GM12891 (cell line): Measurements from ENCODE around the gene PAIP2.
A peak's percentile ranks its signal among the peaks of the same experiment; 100 is the strongest.

Experiments
- POLR2A ChIP-seq: IDR thresholded peaks from 2 replicates; pipeline ENCODE4 v1.6.1; 2011; ENCODE audit warnings: low read depth, low read length, control low read depth
- POLR2AphosphoS5 ChIP-seq: IDR thresholded peaks from 2 replicates; pipeline ENCODE4 v1.6.1; 2011; ENCODE audit warnings: low read depth, low read length, control low read depth
- POU2F2 ChIP-seq: IDR thresholded peaks from 2 replicates; pipeline ENCODE4 v1.6.1; 2011; ENCODE audit warnings: low read depth, mild to moderate bottlenecking, control low read depth, low read length, moderate library complexity
- SPI1 ChIP-seq: IDR thresholded peaks from 2 replicates; pipeline ENCODE4 v1.6.1; 2011; ENCODE audit warnings: low read depth, low read length, control low read depth
- TAF1 ChIP-seq: IDR thresholded peaks from 2 replicates; pipeline ENCODE4 v1.6.1; 2011; ENCODE audit warnings: low read depth, low read length, control low read depth

GRCh38 chr5:139383993-139384590, 42.4 kb downstream of the PAIP2 start:
- no peak for TF ChIP-seq POU2F2
- no peak; the same call in 1 of the 2 replicates for TF ChIP-seq POLR2AphosphoS5
- no peak for TF ChIP-seq POLR2A
- no peak for TF ChIP-seq SPI1
- TF ChIP-seq TAF1 = 0 out of 2 replicates have a peak, but pooled peaks have one; percentile 22
